Neural cell (in vitro differentiated cells): Measurements from ENCODE around the gene XIRP1. TPM values are rescaled to one million over a fixed set of nuclear protein-coding genes. Genes with fewer than 3 reads are reported as not detected.

Source experiments
- H2AFZ ChIP-seq: fragments of 200-600, 300-800 bp; sonication (generic), shearing (Covaris generic); 2 replicates; pipeline ENCODE4 v1.6.0; 2014; ENCODE audit warnings: low read depth, mild to moderate bottlenecking, antibody characterized with exemption, low read length, moderate library complexity
- H3F3A ChIP-seq: fragments of 200-600 bp; shearing (Covaris generic); 2 replicates; pipeline ENCODE4 v1.6.1; 2016; ENCODE audit warnings: mild to moderate bottlenecking, moderate library complexity, mixed read lengths, antibody characterized with exemption, low read length; ENCODE audit not compliant: insufficient read depth, poor library complexity, severe bottlenecking
- H3K27ac ChIP-seq: fragments of 200-600, 300-800 bp; sonication (generic), shearing (Covaris generic); 2 replicates; pipeline ENCODE4 v1.5.1; 2014; ENCODE audit warnings: mild to moderate bottlenecking, low read length, moderate library complexity
- H3K27me3 ChIP-seq: fragments of 300-800, 200-600 bp; sonication (generic), shearing (Covaris generic); 2 replicates; pipeline ENCODE4 v1.6.0; 2014; ENCODE audit warnings: mild to moderate bottlenecking, low read depth, low read length, moderate library complexity; ENCODE audit not compliant: insufficient read depth
- H3K36me3 ChIP-seq: fragments of 300-800, 200-600 bp; sonication (generic), shearing (Covaris generic); 2 replicates; pipeline ENCODE4 v1.5.1; 2014; ENCODE audit warnings: mild to moderate bottlenecking, antibody characterized with exemption, low read length, moderate library complexity; ENCODE audit not compliant: insufficient read depth
- H3K4me2 ChIP-seq: fragments of 300-800, 200-600 bp; sonication (generic), shearing (Covaris generic); 2 replicates; pipeline ENCODE4 v1.6.0; 2014; ENCODE audit warnings: mild to moderate bottlenecking, low read length
- H3K4me3 ChIP-seq: fragments of 300-800, 200-600 bp; sonication (generic), shearing (Covaris generic); 2 replicates; pipeline ENCODE4 v1.5.1; 2014; ENCODE audit warnings: mild to moderate bottlenecking, low read length, moderate library complexity
- H3K79me2 ChIP-seq: fragments of 200-600 bp; shearing (Covaris generic); replicated peaks from 2 replicates; pipeline ENCODE4 v1.6.0; 2014; ENCODE audit warnings: mild to moderate bottlenecking, low read length, moderate library complexity; ENCODE audit not compliant: insufficient read depth
- H3K9ac ChIP-seq: fragments of 300-800, 200-600 bp; sonication (generic), shearing (Covaris generic); 2 replicates; pipeline ENCODE4 v1.6.1; 2016; ENCODE audit warnings: mild to moderate bottlenecking, low read length, mixed read lengths
- H3K9me2 ChIP-seq: fragments of 200-600 bp; shearing (Covaris generic); 2 replicates; pipeline ENCODE4 v1.6.1; 2016; ENCODE audit warnings: mild to moderate bottlenecking, low read length, mixed read lengths; ENCODE audit not compliant: insufficient read depth
- H3K9me3 ChIP-seq: fragments of 200-600, 300-800 bp; sonication (generic), shearing (Covaris generic); 2 replicates; pipeline ENCODE4 v1.6.1; 2016; ENCODE audit warnings: mild to moderate bottlenecking, mixed run types, low read length, moderate library complexity, mixed read lengths
- H4K20me1 ChIP-seq: fragments of 200-600 bp; shearing (Covaris generic); 2 replicates; pipeline ENCODE4 v1.6.1; 2016; ENCODE audit warnings: mild to moderate bottlenecking, mixed run types; ENCODE audit not compliant: insufficient read depth
- EP300 ChIP-seq: fragments of 450-650 bp; conservative IDR thresholded peaks from 2 replicates; pipeline ENCODE4 v1.6.1; 2014; ENCODE audit warnings: antibody characterized with exemption, mild to moderate bottlenecking, moderate library complexity; ENCODE audit not compliant: poor library complexity, severe bottlenecking
- EZH2 ChIP-seq: fragments of 200-600, 300-800 bp; shearing (Covaris generic), sonication (generic); IDR thresholded peaks from 2 replicates; pipeline ENCODE4 v1.6.1; 2014; ENCODE audit warnings: antibody characterized with exemption, low read length, borderline replicate concordance, mild to moderate bottlenecking; ENCODE audit not compliant: insufficient read depth, poor library complexity, severe bottlenecking
- MXI1 ChIP-seq: fragments of 450-650 bp; conservative IDR thresholded peaks from 2 replicates; pipeline ENCODE4 v1.6.1; 2014; ENCODE audit warnings: antibody characterized with exemption, mild to moderate bottlenecking; ENCODE audit not compliant: poor library complexity, severe bottlenecking
- POLR2AphosphoS5 ChIP-seq: IDR thresholded peaks from 2 replicates; pipeline ENCODE4 v1.6.1; 2012
- RAD21 ChIP-seq: fragments of 450-650 bp; conservative IDR thresholded peaks from 2 replicates; pipeline ENCODE4 v1.6.1; 2014; ENCODE audit warnings: antibody characterized with exemption, mild to moderate bottlenecking, moderate library complexity
- SMC3 ChIP-seq: fragments of 450-650 bp; conservative IDR thresholded peaks from 2 replicates; pipeline ENCODE4 v1.6.1; 2014; ENCODE audit warnings: antibody characterized with exemption, mild to moderate bottlenecking, moderate library complexity; ENCODE audit not compliant: poor library complexity
- TAF1 ChIP-seq: IDR thresholded peaks from 2 replicates; pipeline ENCODE4 v1.6.1; 2012; ENCODE audit warnings: low read depth
- polyA plus RNA-seq: library from polyadenylated mRNA; depleted of rRNA; stranded (reverse); fragments of >200 nt; gene quantifications from 2 replicates; pipeline ENCODE4 v1.2.3, GENCODE V29; 2014
- TF ChIP-seq, protein P1 (sequence below): fragments of 450-650 bp; IDR thresholded peaks from 2 replicates; pipeline ENCODE4 v1.5.1; 2014; ENCODE audit warnings: antibody characterized with exemption, mild to moderate bottlenecking, moderate library complexity; ENCODE audit not compliant: poor library complexity, severe bottlenecking
- TF ChIP-seq, protein P2 (sequence below): IDR thresholded peaks from 2 replicates; pipeline ENCODE4 v1.6.1; 2012; ENCODE audit warnings: borderline replicate concordance

Gene XIRP1
- polyA plus RNA-seq, 1 donor from 2014 or later = not detected

GRCh38 chr3:39170461-39170860 lies 21.9 kb downstream of the XIRP1 start:
- H3K4me3 ChIP-seq = no peak overlapping the region
- TF ChIP-seq POLR2AphosphoS5 (no peak), EP300 (no peak), TAF1 (no peak)
- H3K4me2 ChIP-seq = no peak overlapping the region
- no peak overlapping the region for H3K9ac ChIP-seq
- no peak overlapping the region for H3K27ac ChIP-seq
- no peaks in the 10 kb centered on the region for H3K36me3 ChIP-seq
- no peaks in the 10 kb centered on the region for H3K79me2 ChIP-seq
- H3F3A ChIP-seq = no peaks in the 10 kb centered on the region
- H3K9me3 ChIP-seq = no peaks in the 10 kb centered on the region
- H2AFZ ChIP-seq = no peak overlapping the region
- no peaks in the 10 kb centered on the region for H4K20me1 ChIP-seq
- H3K9me2 ChIP-seq = no peaks in the 10 kb centered on the region
- H3K27me3 ChIP-seq = no peaks in the 10 kb centered on the region

DNA sequence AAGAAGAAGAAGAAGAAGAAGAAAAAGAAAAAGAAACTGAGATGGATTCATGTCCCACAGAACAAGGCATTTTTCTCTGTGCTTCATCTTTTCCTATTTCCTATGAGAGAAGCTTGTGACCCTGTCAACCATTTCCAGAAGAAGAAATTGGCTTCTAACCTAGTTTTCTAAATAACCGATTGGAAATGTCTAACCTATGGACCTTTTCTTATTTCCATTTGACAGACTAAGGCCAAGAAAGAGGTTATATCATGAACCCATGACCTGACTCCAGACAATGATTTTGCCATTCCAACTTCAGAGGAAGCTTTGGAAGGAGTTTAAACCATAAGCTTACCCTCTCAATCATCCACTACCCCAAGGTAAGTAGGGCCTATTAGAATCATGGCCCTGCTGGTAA lies 22.7 kb downstream of the XIRP1 start:
- Histone ChIP-seq H3K9me2 (no peaks in the 10 kb centered on the region), H4K20me1 (no peaks in the 10 kb centered on the region), H3K4me2 (no peak overlapping the region), H3K27me3 (no peaks in the 10 kb centered on the region), H3K36me3 (no peaks in the 10 kb centered on the region), H3K9ac (no peak overlapping the region), H3K27ac (no peak overlapping the region), H3K4me3 (no peak overlapping the region), H3F3A (no peaks in the 10 kb centered on the region), H3K9me3 (no peaks in the 10 kb centered on the region), H2AFZ (no peak overlapping the region), H3K79me2 (no peaks in the 10 kb centered on the region)
- no peak for TF ChIP-seq MXI1
- no peak for TF ChIP-seq SMC3
- no peak for TF ChIP-seq POLR2AphosphoS5
- TF ChIP-seq, protein P1, sequence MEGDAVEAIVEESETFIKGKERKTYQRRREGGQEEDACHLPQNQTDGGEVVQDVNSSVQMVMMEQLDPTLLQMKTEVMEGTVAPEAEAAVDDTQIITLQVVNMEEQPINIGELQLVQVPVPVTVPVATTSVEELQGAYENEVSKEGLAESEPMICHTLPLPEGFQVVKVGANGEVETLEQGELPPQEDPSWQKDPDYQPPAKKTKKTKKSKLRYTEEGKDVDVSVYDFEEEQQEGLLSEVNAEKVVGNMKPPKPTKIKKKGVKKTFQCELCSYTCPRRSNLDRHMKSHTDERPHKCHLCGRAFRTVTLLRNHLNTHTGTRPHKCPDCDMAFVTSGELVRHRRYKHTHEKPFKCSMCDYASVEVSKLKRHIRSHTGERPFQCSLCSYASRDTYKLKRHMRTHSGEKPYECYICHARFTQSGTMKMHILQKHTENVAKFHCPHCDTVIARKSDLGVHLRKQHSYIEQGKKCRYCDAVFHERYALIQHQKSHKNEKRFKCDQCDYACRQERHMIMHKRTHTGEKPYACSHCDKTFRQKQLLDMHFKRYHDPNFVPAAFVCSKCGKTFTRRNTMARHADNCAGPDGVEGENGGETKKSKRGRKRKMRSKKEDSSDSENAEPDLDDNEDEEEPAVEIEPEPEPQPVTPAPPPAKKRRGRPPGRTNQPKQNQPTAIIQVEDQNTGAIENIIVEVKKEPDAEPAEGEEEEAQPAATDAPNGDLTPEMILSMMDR = no peak
- TF ChIP-seq, protein P2, sequence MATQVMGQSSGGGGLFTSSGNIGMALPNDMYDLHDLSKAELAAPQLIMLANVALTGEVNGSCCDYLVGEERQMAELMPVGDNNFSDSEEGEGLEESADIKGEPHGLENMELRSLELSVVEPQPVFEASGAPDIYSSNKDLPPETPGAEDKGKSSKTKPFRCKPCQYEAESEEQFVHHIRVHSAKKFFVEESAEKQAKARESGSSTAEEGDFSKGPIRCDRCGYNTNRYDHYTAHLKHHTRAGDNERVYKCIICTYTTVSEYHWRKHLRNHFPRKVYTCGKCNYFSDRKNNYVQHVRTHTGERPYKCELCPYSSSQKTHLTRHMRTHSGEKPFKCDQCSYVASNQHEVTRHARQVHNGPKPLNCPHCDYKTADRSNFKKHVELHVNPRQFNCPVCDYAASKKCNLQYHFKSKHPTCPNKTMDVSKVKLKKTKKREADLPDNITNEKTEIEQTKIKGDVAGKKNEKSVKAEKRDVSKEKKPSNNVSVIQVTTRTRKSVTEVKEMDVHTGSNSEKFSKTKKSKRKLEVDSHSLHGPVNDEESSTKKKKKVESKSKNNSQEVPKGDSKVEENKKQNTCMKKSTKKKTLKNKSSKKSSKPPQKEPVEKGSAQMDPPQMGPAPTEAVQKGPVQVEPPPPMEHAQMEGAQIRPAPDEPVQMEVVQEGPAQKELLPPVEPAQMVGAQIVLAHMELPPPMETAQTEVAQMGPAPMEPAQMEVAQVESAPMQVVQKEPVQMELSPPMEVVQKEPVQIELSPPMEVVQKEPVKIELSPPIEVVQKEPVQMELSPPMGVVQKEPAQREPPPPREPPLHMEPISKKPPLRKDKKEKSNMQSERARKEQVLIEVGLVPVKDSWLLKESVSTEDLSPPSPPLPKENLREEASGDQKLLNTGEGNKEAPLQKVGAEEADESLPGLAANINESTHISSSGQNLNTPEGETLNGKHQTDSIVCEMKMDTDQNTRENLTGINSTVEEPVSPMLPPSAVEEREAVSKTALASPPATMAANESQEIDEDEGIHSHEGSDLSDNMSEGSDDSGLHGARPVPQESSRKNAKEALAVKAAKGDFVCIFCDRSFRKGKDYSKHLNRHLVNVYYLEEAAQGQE = no peak
- TF ChIP-seq EZH2 = no peak
- no peak for TF ChIP-seq EP300
- no peak for TF ChIP-seq TAF1
- no peak for TF ChIP-seq RAD21
